GM12891 (cell line): ENCODE measurements around the gene ANO5.

Experiments
- DNase-seq: peaks from one replicate; pipeline ENCODE4 v3.0.0; 2011; ENCODE audit warnings: low spot score; ENCODE audit not compliant: insufficient read length
- FAIRE-seq: peaks from 2 replicates; lab custom pipeline; 2011; peaks lifted over from hg19 to GRCh38; lab: Jason Lieb, UNC
- PAX5 ChIP-seq: IDR thresholded peaks from 2 replicates; pipeline ENCODE4 v1.6.1; 2011; ENCODE audit warnings: low read length, moderate library complexity, mild to moderate bottlenecking; ENCODE audit not compliant: insufficient read depth, severe bottlenecking
- POLR2A ChIP-seq: IDR thresholded peaks from 2 replicates; pipeline ENCODE4 v1.6.1; 2011; ENCODE audit warnings: low read depth, low read length, control low read depth
- POLR2AphosphoS5 ChIP-seq: IDR thresholded peaks from 2 replicates; pipeline ENCODE4 v1.6.1; 2011; ENCODE audit warnings: low read depth, low read length, control low read depth
- POU2F2 ChIP-seq: IDR thresholded peaks from 2 replicates; pipeline ENCODE4 v1.6.1; 2011; ENCODE audit warnings: low read depth, mild to moderate bottlenecking, control low read depth, low read length, moderate library complexity
- SPI1 ChIP-seq: IDR thresholded peaks from 2 replicates; pipeline ENCODE4 v1.6.1; 2011; ENCODE audit warnings: low read depth, low read length, control low read depth
- TAF1 ChIP-seq: IDR thresholded peaks from 2 replicates; pipeline ENCODE4 v1.6.1; 2011; ENCODE audit warnings: low read depth, low read length, control low read depth

The ANO5 gene

DNA sequence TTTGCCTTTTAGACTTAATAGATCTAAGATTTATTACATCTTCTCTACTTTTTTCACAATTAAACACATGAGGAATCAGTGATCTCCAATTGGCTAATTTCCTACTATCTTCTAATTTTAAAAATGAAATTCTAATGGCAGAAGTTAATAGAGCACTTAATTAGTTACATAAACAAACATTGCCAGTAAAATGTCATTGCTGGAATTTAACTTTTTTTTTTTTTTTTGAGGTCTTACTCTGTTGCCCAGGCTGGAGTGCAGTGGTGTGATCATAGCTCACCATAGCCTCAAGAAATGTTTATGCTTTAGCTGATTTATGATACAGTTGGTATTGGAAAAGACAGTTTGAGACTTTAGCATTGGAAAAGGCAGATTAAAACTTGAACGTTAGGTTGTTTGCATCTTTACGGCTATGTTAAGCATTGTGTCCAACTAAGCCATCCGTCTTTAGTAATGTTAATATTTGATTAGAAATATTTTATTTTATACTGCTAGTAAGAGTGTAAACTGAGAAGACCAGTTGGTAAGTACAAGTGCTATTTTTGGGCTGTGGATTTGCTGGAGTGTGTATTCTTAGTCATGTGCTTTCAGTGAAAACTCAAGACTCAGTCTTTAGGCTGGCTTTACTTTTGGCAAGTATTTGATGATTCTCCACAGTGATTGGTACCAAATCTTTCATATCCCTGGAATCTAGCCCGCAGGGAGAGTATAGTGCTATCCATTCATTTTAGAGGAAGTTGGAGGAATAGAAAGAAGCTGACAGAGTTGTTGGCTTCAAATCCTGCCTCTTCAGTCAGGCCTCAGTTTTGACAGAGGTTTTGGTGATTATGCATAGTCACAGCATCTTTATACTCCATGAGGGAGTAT lies 4.5 kb downstream of the ANO5 start:
- TF ChIP-seq SPI1 (no peak), POU2F2 (no peak), PAX5 (no peak), TAF1 (no peak), POLR2AphosphoS5 (no peak), POLR2A (no peak)
- DNase-seq (no peak), FAIRE-seq (no peak)

DNA sequence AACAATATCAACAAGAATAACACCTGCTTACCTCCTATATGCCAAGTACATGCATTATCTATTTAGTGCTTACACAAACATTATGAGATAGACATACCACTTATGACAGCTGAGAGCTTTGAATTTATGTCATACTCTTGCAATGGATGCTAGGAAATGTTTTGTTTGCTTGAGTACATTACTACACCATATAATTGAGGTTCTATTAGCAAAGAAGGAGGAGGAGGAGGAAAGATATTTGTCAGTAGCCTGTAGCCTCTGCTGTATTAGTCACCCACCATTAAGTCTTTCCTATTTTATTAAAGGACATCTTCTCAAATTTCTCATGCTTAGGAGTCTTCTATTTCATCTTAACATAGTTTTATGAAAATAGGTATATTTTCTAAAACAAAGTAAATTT lies 6.4 kb downstream of the ANO5 start:
- DNase-seq: no peak
- TF ChIP-seq TAF1 (no peak), SPI1 (no peak), PAX5 (no peak), POU2F2 (no peak), POLR2A (no peak), POLR2AphosphoS5 (no peak)
- peak; percentile 74 for FAIRE-seq

DNA sequence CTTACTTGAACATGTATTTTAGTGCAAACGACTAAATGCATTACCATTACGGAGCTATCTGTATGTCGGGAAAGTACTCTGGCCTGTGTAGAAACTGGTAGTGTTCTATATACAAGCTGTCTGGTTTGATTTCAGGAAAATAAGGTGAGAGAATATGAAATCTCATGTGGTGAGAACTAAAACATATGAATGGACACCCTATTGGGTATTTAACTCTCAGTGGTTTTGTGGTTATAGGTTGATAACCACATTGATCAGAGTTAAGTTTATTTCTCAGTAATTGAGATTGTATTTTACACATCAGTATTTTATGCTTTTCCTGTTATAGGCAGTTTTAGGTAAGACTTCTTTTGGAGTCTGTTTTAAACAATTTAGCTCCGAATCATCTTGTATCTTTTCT lies 10.4 kb downstream of the ANO5 start:
- no peak for FAIRE-seq
- DNase-seq: no peak
- TF ChIP-seq POLR2AphosphoS5 (no peak), TAF1 (no peak), PAX5 (no peak), POLR2A (no peak), SPI1 (no peak), POU2F2 (no peak)

DNA sequence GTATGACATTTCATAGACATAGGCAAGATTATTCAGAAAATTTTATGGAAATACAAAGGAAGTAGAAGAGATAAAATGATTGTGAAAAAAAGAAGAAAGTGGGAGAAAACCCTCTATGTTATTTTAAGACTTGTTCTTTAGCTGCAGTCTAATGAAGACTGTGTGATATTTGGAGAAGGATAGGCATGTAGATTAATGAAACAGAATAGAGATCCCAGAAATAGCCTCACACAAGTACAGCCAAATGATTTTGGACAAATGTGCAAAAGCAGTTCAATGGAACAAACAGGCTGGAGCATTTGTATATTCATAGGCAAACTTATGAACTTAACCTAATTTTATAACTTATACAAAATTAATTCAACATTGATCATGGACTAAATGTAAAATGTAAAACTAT lies 14.3 kb downstream of the ANO5 start:
- DNase-seq (no peak), FAIRE-seq (no peak)
- no peak for TF ChIP-seq POLR2A

- DNase-seq: no peak
- TF ChIP-seq PAX5 (no peak), POLR2AphosphoS5 (no peak), POU2F2 (no peak), SPI1 (no peak), POLR2A (no peak), TAF1 (no peak)
- no peak for FAIRE-seq
Observed at GRCh38 chr11:22208151-22208858, 15.4 kb downstream of the ANO5 start.

DNA sequence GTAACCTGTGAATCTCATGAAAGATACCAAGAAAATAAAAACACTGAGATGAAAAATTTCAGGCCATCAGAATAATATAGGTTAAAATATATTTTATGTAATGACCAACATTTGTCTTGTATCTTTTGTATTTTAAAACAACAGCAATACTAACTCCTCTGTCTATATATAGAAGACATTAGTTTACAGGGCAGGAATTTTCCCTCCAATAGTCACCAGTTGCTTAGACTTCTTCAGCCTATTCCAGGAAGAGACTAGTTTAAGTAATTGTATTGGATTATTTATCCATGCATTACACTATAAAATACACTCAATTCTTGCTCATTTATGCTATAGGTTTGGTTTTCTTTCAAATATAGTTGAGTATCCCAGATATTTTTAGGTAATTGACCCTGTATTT lies 24.1 kb downstream of the ANO5 start:
- FAIRE-seq (no peak), DNase-seq (no peak)
- no peak for TF ChIP-seq POU2F2
- TF ChIP-seq SPI1: no peak
- TF ChIP-seq POLR2AphosphoS5: no peak
- no peak for TF ChIP-seq POLR2A
- no peak for TF ChIP-seq PAX5
- TF ChIP-seq TAF1: no peak

- no peak for FAIRE-seq
- TF ChIP-seq POLR2AphosphoS5: no peak
- no peak for TF ChIP-seq TAF1
- no peak for TF ChIP-seq POLR2A
- no peak for TF ChIP-seq SPI1
- TF ChIP-seq POU2F2: no peak
- TF ChIP-seq PAX5: no peak
- DNase-seq: no peak
Observed at GRCh38 chr11:22221143-22221542, 28.3 kb downstream of the ANO5 start.

DNA sequence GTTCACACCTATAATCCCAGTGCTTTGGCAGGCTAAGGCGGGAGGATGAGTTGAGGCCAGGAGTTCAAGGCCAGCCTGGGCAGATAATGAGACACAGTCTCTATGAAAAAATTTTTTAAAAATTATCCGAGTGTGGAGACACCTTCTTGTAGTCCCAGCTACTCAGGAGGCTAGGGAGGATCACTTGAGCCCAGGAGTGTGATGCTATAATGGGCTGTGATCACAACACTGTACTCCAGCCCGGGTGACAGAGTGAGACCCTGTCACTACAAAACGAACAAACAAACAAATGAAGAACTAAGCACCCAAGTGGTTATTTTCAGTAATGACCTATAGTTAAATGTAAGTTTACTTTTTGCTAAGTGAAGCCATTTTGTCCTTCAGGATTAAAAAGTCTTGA lies 32.3 kb downstream of the ANO5 start:
- no peak for TF ChIP-seq TAF1
- no peak for TF ChIP-seq POLR2A
- TF ChIP-seq SPI1: no peak
- no peak for TF ChIP-seq POU2F2
- TF ChIP-seq PAX5: no peak
- TF ChIP-seq POLR2AphosphoS5: no peak
- no peak for FAIRE-seq

GRCh38 chr11:22234743-22235142 lies 41.9 kb downstream of the ANO5 start:
- no peak for DNase-seq
- TF ChIP-seq POLR2A: no peak
- no peak for TF ChIP-seq SPI1
- TF ChIP-seq TAF1: no peak
- TF ChIP-seq POU2F2: no peak
- TF ChIP-seq PAX5: no peak
- TF ChIP-seq POLR2AphosphoS5: no peak
- FAIRE-seq: no peak

More for the DNA sequence above, 32.3 kb downstream of the ANO5 start:
- DNase-seq: no peak
